ENCODE measurements around the gene SLC29A4. TPM values are rescaled to one million over a fixed set of nuclear protein-coding genes. Genes with fewer than 3 reads are reported as not detected.
"Not testable (repeated sequence)": the region's sequence is repeated elsewhere in the genome, so short reads cannot be mapped to it uniquely, and the experiment has no call there.

The SLC29A4 gene
- total RNA-seq, 1 experiment from 2014 or later = 8.9 TPM

DNA sequence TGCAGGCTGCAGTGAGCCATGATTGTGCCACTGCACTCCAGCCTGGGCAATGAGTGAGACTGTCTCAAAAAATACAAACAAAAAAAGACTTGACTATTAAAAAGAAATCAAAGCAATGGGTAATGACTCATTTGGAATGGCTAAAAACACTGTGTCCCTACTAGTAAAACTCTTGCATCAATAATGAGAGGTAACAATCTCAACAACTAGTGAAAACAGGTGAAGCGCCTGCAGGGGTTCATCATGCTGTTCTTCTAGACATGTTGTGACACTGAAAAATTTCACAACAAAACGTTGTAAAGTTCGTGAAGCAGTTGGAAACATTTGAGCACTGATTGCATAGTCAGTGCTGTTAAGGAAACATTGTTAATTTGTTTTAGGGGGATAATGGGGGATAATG, 26.9 kb upstream of the SLC29A4 start:
- H4K20me1 ChIP-seq (ENCODE audit: low read length) = no peaks in the 10 kb centered on the region
- no TSS peak for BruUV-seq (replicated peaks)
- H3K36me3 ChIP-seq (ENCODE audit: low read depth, low read length) = no peaks in the 10 kb centered on the region
- ATAC-seq (peak; percentile 50), DNase-seq (peak; percentile 4)
- H3K9me2 ChIP-seq (replicated peaks; ENCODE audit: low read length) = no peaks in the 10 kb centered on the region
- no peaks in the 10 kb centered on the region for H3K4me1 ChIP-seq (ENCODE audit: insufficient read depth, low read length)
- TF ChIP-seq, protein P1, sequence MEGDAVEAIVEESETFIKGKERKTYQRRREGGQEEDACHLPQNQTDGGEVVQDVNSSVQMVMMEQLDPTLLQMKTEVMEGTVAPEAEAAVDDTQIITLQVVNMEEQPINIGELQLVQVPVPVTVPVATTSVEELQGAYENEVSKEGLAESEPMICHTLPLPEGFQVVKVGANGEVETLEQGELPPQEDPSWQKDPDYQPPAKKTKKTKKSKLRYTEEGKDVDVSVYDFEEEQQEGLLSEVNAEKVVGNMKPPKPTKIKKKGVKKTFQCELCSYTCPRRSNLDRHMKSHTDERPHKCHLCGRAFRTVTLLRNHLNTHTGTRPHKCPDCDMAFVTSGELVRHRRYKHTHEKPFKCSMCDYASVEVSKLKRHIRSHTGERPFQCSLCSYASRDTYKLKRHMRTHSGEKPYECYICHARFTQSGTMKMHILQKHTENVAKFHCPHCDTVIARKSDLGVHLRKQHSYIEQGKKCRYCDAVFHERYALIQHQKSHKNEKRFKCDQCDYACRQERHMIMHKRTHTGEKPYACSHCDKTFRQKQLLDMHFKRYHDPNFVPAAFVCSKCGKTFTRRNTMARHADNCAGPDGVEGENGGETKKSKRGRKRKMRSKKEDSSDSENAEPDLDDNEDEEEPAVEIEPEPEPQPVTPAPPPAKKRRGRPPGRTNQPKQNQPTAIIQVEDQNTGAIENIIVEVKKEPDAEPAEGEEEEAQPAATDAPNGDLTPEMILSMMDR (conservative IDR thresholded peaks at IDR 0.05; ENCODE audit: low read depth, low read length) = no peak
- no peak overlapping the region for H2AFZ ChIP-seq (ENCODE audit: low read length)
- ChIA-PET POLR2A (ENCODE audit: unreplicated experiment) (interaction anchor here (0.7 kb wide), 1 partner anchor 161 kb away, joined by 12 read pairs; no protein-coding TSS in a partner anchor), CTCF (no interaction called here)
- H3K27me3 ChIP-seq (ENCODE audit: low read length) = no peaks in the 10 kb centered on the region
- no peak overlapping the region for H3K9ac ChIP-seq (ENCODE audit: low read length)
- no peak overlapping the region for H3K4me2 ChIP-seq (ENCODE audit: low read length)
- no peak overlapping the region for H3K4me3 ChIP-seq (ENCODE audit: low read length)
- no peaks in the 10 kb centered on the region for H3K79me2 ChIP-seq (ENCODE audit: low read length)
- intact Hi-C loops (cut with micrococcal nuclease) = no loop called here
- no peaks in the 10 kb centered on the region for H3F3A ChIP-seq (ENCODE audit: low read length, unreplicated experiment)
- no peaks in the 10 kb centered on the region for H3K9me3 ChIP-seq (ENCODE audit: low read length)
- H3K27ac ChIP-seq (ENCODE audit: low read length) = no peak overlapping the region

DNA sequence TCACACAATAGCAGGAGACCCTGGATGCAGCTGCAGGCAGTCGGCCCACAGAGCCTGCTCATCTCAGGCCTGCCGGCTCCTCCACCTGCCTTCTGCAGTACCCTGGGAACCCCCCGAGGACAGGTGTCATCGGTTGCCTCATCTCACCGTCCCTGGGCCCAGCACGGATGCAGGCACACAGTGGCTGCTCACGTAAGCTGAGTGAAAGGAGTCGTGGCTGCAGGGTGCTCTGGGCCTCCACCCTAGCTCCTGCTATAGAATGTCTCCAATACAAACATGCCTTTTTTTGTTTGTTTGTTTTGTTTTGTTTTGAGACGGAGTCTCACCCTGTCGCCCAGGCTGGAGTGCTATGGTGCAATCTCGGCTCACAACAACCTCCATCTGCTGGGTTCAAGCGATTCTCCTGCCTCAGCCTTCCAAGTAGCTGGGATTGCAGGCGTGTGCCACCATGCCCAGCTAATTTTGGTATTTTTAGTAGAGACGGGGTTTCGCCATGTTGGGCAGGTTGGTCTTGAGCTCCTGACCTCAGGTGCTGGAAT, 22.1 kb upstream of the SLC29A4 start:
- H3K4me3 ChIP-seq (ENCODE audit: low read length); intact Hi-C loops (cut with micrococcal nuclease); POLR2A ChIA-PET (ENCODE audit: unreplicated experiment); H3K79me2 ChIP-seq (ENCODE audit: low read length); H3K36me3 ChIP-seq (ENCODE audit: low read depth, low read length); H4K20me1 ChIP-seq (ENCODE audit: low read length); H3K9ac ChIP-seq (ENCODE audit: low read length); H3K27me3 ChIP-seq (ENCODE audit: low read length); H3F3A ChIP-seq (ENCODE audit: low read length, unreplicated experiment); ATAC-seq; BruUV-seq (replicated peaks); H3K9me3 ChIP-seq (ENCODE audit: low read length); H3K4me1 ChIP-seq (ENCODE audit: insufficient read depth, low read length); H3K9me2 ChIP-seq (replicated peaks; ENCODE audit: low read length); H2AFZ ChIP-seq (ENCODE audit: low read length); H3K4me2 ChIP-seq (ENCODE audit: low read length); CTCF ChIA-PET; DNase-seq; H3K27ac ChIP-seq (ENCODE audit: low read length): not testable (repeated sequence)

DNA sequence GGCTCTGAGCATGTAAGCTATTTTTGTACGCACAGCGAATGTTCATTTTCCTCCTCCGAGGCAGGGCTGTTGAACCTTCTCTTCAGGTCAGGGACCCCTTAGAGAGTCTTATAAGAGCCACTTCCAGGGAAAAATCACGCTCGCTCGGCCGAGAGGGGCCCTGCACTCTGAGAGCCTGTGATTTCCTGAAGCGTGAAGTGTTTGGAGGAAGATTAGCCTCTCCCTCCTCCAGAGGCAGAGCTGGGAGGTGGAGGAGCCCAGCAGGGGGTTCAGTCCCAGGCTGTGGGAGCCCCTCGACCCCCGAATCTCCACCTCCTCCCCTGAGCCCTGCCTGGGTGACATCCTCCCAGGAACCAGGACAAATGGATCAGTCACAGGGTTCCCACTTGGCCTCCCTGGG, 19.7 kb upstream of the SLC29A4 start:
- H3K9me3 ChIP-seq (ENCODE audit: low read length); H3K9ac ChIP-seq (ENCODE audit: low read length); H2AFZ ChIP-seq (ENCODE audit: low read length); H3K4me2 ChIP-seq (ENCODE audit: low read length); DNase-seq; H4K20me1 ChIP-seq (ENCODE audit: low read length); BruUV-seq (replicated peaks); ATAC-seq; H3K9me2 ChIP-seq (replicated peaks; ENCODE audit: low read length); H3F3A ChIP-seq (ENCODE audit: low read length, unreplicated experiment); H3K4me1 ChIP-seq (ENCODE audit: insufficient read depth, low read length); H3K79me2 ChIP-seq (ENCODE audit: low read length); H3K36me3 ChIP-seq (ENCODE audit: low read depth, low read length); POLR2A ChIA-PET (ENCODE audit: unreplicated experiment); H3K27me3 ChIP-seq (ENCODE audit: low read length); CTCF ChIA-PET; H3K4me3 ChIP-seq (ENCODE audit: low read length); intact Hi-C loops (cut with micrococcal nuclease); H3K27ac ChIP-seq (ENCODE audit: low read length): not testable (repeated sequence)

DNA sequence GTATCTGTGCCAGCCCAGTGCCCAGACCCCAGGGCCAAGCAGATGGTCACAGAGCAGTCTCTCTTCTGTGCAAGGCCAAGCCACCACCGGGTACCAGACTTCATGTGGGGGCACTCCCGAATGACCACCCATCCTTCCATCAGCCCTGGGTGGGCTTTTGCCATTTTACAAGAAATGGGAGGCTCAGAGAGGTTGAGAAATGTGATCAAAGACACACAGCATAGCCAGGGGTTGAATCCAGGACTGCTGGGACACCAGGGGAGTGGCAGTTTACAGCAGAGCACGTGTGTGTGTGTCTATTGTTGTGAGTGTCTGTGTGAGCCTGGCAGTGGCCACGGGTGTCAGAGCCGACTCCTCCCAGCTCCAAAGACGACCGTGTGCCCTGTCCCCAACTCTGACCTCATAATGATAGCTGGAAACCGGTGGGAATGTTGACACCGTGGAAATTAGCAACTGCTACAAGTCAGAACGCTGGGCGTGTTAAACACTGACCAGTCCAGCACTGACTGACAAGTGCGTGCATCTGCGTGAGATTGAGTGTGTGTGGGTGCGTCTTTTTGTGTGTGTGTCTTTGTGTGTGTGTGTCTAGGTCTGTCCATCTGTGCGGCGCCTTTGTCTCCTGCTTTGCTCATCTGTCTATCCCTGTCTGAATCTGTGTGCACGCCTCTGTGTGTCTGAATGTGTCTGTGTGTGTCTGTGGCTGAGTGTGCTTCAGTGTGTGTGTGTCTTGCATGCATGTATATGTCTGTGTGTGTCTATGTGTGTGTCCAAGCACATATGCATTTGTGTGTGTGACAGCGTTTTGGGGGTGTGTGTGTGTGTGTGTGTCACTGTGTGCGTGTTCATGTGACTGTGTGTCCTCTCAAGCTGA, 17.2 kb upstream of the SLC29A4 start:
- no peaks in the 10 kb centered on the region for H3K36me3 ChIP-seq (ENCODE audit: low read depth, low read length)
- no peaks in the 10 kb centered on the region for H3K27me3 ChIP-seq (ENCODE audit: low read length)
- H3K27ac ChIP-seq (ENCODE audit: low read length) = no peak overlapping the region
- DNase-seq = no peak
- CTCF ChIA-PET = no interaction called here
- H3K4me2 ChIP-seq (ENCODE audit: low read length) = no peak overlapping the region
- no peaks in the 10 kb centered on the region for H3F3A ChIP-seq (ENCODE audit: low read length, unreplicated experiment)
- no TSS peak for BruUV-seq (replicated peaks)
- intact Hi-C loops (cut with micrococcal nuclease) = no loop called here
- H4K20me1 ChIP-seq (ENCODE audit: low read length) = no peaks in the 10 kb centered on the region
- ATAC-seq = no peak
- POLR2A ChIA-PET (ENCODE audit: unreplicated experiment) = no interaction called here
- TF ChIP-seq, protein P1 (conservative IDR thresholded peaks at IDR 0.05; ENCODE audit: low read depth, low read length) = no peak
- no peak for TF ChIP-seq EZH2 (IDR thresholded peaks at IDR 0.05; ENCODE audit: low read length, unreplicated experiment)
- no peak for TF ChIP-seq EZH2phosphoT487 (IDR thresholded peaks at IDR 0.05; ENCODE audit: borderline replicate concordance, low read length)
- H3K9ac ChIP-seq (ENCODE audit: low read length) = no peak overlapping the region
- H3K9me2 ChIP-seq (replicated peaks; ENCODE audit: low read length) = no peaks in the 10 kb centered on the region
- no peak overlapping the region for H3K4me3 ChIP-seq (ENCODE audit: low read length)
- no peaks in the 10 kb centered on the region for H3K79me2 ChIP-seq (ENCODE audit: low read length)
- no peak overlapping the region for H2AFZ ChIP-seq (ENCODE audit: low read length)
- H3K9me3 ChIP-seq (ENCODE audit: low read length) = no peaks in the 10 kb centered on the region
- H3K4me1 ChIP-seq (ENCODE audit: insufficient read depth, low read length) = no peaks in the 10 kb centered on the region

Measured in PC-3 (cell line).